A673 (cell line): ENCODE measurements around the gene EPAS1.

ENCODE experiments used
- EZH2 ChIP-seq: fragments of 200-600 bp; sonication (generic); IDR thresholded peaks from 2 replicates; pipeline ENCODE4 v1.6.1; 2017; ENCODE audit warnings: borderline replicate concordance, low read depth, mild to moderate bottlenecking, mixed read lengths, antibody characterized with exemption, low read length; ENCODE audit not compliant: poor library complexity, severe bottlenecking
- TF ChIP-seq, protein P1 (sequence below): fragments of 300-800, 200-600 bp; sonication (generic); conservative IDR thresholded peaks from 2 replicates; pipeline ENCODE4 v1.5.1; 2017; ENCODE audit warnings: low read depth, mild to moderate bottlenecking, antibody characterized with exemption, low read length, moderate library complexity, mixed read lengths

DNA sequence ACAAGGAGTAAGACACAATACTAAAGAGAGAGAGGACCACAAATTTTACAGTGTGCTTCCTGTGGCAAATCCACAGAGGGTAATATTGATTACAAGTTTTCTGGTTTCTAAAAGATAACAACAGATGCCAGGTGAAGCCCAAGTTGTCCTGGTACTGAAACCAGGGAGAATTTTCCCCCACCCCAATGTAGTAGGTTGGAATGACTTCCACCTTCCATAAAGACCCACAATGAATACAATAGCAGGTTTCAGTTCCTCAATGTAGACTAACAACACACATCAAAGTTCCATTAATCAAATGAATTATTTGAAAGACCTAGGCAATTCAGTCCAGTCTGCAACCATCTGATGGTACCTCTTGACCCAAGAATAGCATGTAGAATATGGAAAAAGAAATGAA lies 138.1 kb downstream of the EPAS1 start:
- TF ChIP-seq, protein P1, sequence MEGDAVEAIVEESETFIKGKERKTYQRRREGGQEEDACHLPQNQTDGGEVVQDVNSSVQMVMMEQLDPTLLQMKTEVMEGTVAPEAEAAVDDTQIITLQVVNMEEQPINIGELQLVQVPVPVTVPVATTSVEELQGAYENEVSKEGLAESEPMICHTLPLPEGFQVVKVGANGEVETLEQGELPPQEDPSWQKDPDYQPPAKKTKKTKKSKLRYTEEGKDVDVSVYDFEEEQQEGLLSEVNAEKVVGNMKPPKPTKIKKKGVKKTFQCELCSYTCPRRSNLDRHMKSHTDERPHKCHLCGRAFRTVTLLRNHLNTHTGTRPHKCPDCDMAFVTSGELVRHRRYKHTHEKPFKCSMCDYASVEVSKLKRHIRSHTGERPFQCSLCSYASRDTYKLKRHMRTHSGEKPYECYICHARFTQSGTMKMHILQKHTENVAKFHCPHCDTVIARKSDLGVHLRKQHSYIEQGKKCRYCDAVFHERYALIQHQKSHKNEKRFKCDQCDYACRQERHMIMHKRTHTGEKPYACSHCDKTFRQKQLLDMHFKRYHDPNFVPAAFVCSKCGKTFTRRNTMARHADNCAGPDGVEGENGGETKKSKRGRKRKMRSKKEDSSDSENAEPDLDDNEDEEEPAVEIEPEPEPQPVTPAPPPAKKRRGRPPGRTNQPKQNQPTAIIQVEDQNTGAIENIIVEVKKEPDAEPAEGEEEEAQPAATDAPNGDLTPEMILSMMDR = no peak
- TF ChIP-seq EZH2 = no peak
